ENCODE measurements around the gene PLK3. TPM values are rescaled to one million over a fixed set of nuclear protein-coding genes. Genes with fewer than 3 reads are reported as not detected.
A peak's percentile ranks its signal among the peaks of the same experiment; 100 is the strongest.

PLK3 gene
- total and polyA plus RNA-seq, 2 donors (not counting 3 experiments of a cell fraction or from before 2014, with no cell fraction given) = 55.0 to 66.7 TPM

GRCh38 chr1:44808063-44808937 lies 8.1 kb downstream of the PLK3 start, which contains the start of gene BTBD19:
Gene BTBD19 (plus strand): TSS chr1:44808523. CDS start chr1:44808821, 298 bp downstream.
- dilution Hi-C loops (cut with MboI; ENCODE audit: extremely low pct_ligation_motif_present, low sequenced_read_pairs) = no loop called here
- DNase-seq (ENCODE audit: low read depth, low spot score) = peak; percentile 88
- Histone ChIP-seq H3K9me3 (replicated peaks; ENCODE audit: control insufficient read depth, insufficient read depth, low read length) (no peaks in the 10 kb centered on the region), H4K20me1 (replicated peaks; ENCODE audit: control insufficient read depth, extremely low read depth, insufficient read depth, low read length) (no peaks in the 10 kb centered on the region), H3K9ac (replicated peaks; ENCODE audit: extremely low read depth, insufficient read depth, low read length) (peak within 1 kb of the TSS; percentile 99), H2AFZ (ENCODE audit: low read depth, low read length) (no peak within 1 kb of the TSS), H3K36me3 (ENCODE audit: control insufficient read depth in 2 of 2, extremely low read depth in 1 of 2, insufficient read depth in 2 of 2, low read length in 2 of 2) (peaks cover 3 to 28% of the 10 kb centered on the region in 2 experiments), H3K4me1 (ENCODE audit: control insufficient read depth, extremely low read depth, insufficient read depth, low read length) (peaks cover 70% of the 10 kb centered on the region), H3K9me1 (replicated peaks; ENCODE audit: control insufficient read depth, extremely low read depth, insufficient read depth, low read length) (no peaks in the 10 kb centered on the region), H3K79me2 (ENCODE audit: control insufficient read depth, insufficient read depth, low read length) (peaks cover 45% of the 10 kb centered on the region), H3K4me3 (replicated peaks in 1 of 3; ENCODE audit: insufficient read depth in 1 of 3, low read depth in 1 of 3, low read length in 3 of 3) (peak within 1 kb of the TSS in 2 of 3 experiments; percentile 50 to 60), H3K27me3 (ENCODE audit: control insufficient read depth in 2 of 2, insufficient read depth in 2 of 2, low read length in 2 of 2) (no peaks in the 10 kb centered on the region), H3K27ac (ENCODE audit: insufficient read depth, low read depth, low read length) (peak within 1 kb of the TSS; percentile 100), H3K4me2 (ENCODE audit: insufficient read depth, low read length) (peak within 1 kb of the TSS; percentile 71)
- intact Hi-C loops (cut with micrococcal nuclease) = loop anchor here (10.0 kb wide), 1 partner anchor 877 kb away; the partner anchor contains the start of genes GPBP1L1 and TMEM69
- no peak for FAIRE-seq
- TF ChIP-seq EZH2 (IDR thresholded peaks at IDR 0.05; ENCODE audit: borderline replicate concordance, low read depth, low read length, severe bottlenecking) (no peak), MAX (IDR thresholded peaks at IDR 0.05; ENCODE audit: insufficient read depth, insufficient read length) (no peak), GATA2 (IDR thresholded peaks at IDR 0.05; ENCODE audit: insufficient read depth, insufficient read length, low read depth, low read length) (no peak), POLR2A (IDR thresholded peaks at IDR 0.05; ENCODE audit: low read depth, low read length) (peak; percentile 70), CTCF (IDR thresholded peaks at IDR 0.05; ENCODE audit: extremely low read depth in 1 of 2, insufficient read depth in 1 of 2, low read depth in 1 of 2, low read length in 2 of 2) (no peak), MYC (IDR thresholded peaks at IDR 0.05; ENCODE audit: low read depth, low read length) (no peak), JUN (IDR thresholded peaks at IDR 0.05; ENCODE audit: borderline replicate concordance, insufficient read depth, insufficient read length, low read depth) (no peak), FOS (IDR thresholded peaks at IDR 0.05; ENCODE audit: borderline replicate concordance, insufficient read depth, low read length) (no peak), POLR2AphosphoS5 (IDR thresholded peaks at IDR 0.05; ENCODE audit: insufficient read depth, low read depth, low read length) (peak; percentile 45)
- ChIA-PET CTCF (interaction anchor here (0.7 to 3.0 kb wide), 11 partner anchors 9 to 206 kb away, joined by 3 to 50 read pairs (median 6); partner anchors contain the start of genes BEST4, HECTD3, PLK3 and RNU5D-1), POLR2A (interaction anchor here (0.6 to 4.3 kb wide), 7 partner anchors 8 to 202 kb away, joined by 3 to 97 read pairs (median 8); partner anchors contain the start of genes PLK3 and RPS8)
- BruUV-seq (replicated peaks) = no TSS peak
